Endothelial cell (in vitro differentiated cells): ENCODE measurements around the gene HABP2. TPM values are rescaled to one million over a fixed set of nuclear protein-coding genes. Genes with fewer than 3 reads are reported as not detected.

ENCODE experiments used
- DNase-seq: peaks from one replicate; pipeline ENCODE4 v3.0.0; 2021; ENCODE audit warnings: low spot score
- H3K27ac Mint-ChIP-seq: one replicate; pipeline ENCODE4 v1.8.0; 2021; ENCODE audit warnings: mixed read lengths, inconsistent platforms; ENCODE audit not compliant: unreplicated experiment
- H3K27me3 Mint-ChIP-seq: one replicate; pipeline ENCODE4 v1.8.0; 2021; ENCODE audit warnings: mild to moderate bottlenecking, moderate library complexity, mixed read lengths, inconsistent platforms; ENCODE audit not compliant: unreplicated experiment
- H3K36me3 Mint-ChIP-seq: one replicate; pipeline ENCODE4 v1.8.0; 2021; ENCODE audit warnings: mild to moderate bottlenecking, low read depth, mixed read lengths, inconsistent platforms; ENCODE audit not compliant: unreplicated experiment
- H3K4me1 Mint-ChIP-seq: one replicate; pipeline ENCODE4 v1.8.0; 2021; ENCODE audit warnings: mild to moderate bottlenecking, mixed read lengths, inconsistent platforms; ENCODE audit not compliant: unreplicated experiment
- H3K4me3 Mint-ChIP-seq: one replicate; pipeline ENCODE4 v1.8.0; 2021; ENCODE audit warnings: mild to moderate bottlenecking, mixed read lengths, inconsistent platforms; ENCODE audit not compliant: unreplicated experiment
- H3K9me3 Mint-ChIP-seq: one replicate; pipeline ENCODE4 v1.8.0; 2021; ENCODE audit warnings: mixed read lengths, inconsistent platforms; ENCODE audit not compliant: unreplicated experiment
- total RNA-seq: library from RNA; stranded (reverse); fragmentation: NEBNext Ultra II Directional; extraction: Animal tissue kit (Norgen Biotek cat#: 25700); gene quantifications from one replicate; pipeline ENCODE4 v1.2.1, GENCODE V29; 2021; ENCODE audit not compliant: unreplicated experiment
- TF ChIP-seq, protein P1 (sequence below): fragments of 200-600 bp; sonication (generic); IDR thresholded peaks from one replicate; pipeline ENCODE4 v1.5.0; 2021; ENCODE audit warnings: antibody characterized with exemption; ENCODE audit not compliant: unreplicated experiment

Gene HABP2
- total RNA-seq, 1 donor from 2014 or later, result not detected

DNA sequence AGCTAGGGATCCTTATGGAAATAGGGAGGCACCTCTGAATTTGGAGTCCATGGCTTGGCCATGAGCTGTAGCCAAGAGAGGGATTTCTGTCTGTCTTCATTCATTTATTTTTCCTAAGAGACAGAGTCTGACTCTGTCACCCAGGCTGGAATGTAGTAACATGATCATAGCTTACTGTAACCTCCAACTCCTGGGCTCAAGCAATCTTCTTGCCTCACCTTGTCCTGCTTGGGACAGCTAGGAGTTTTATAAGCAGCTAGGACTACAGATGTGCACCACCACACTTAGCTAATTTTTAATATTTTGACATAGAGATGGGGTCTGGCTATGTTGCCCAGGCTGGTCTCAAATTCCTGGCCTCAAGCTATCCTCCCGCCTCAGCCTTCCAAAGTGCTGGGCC, 8.5 kb upstream of the HABP2 start:
- Mint-ChIP-seq H3K36me3 (no peaks in the 10 kb centered on the region), H3K27me3 (peaks cover 4% of the 10 kb centered on the region), H3K4me1 (peaks cover 3% of the 10 kb centered on the region), H3K4me3 (no peak overlapping the region), H3K9me3 (no peaks in the 10 kb centered on the region), H3K27ac (no peak overlapping the region)
- TF ChIP-seq, protein P1, sequence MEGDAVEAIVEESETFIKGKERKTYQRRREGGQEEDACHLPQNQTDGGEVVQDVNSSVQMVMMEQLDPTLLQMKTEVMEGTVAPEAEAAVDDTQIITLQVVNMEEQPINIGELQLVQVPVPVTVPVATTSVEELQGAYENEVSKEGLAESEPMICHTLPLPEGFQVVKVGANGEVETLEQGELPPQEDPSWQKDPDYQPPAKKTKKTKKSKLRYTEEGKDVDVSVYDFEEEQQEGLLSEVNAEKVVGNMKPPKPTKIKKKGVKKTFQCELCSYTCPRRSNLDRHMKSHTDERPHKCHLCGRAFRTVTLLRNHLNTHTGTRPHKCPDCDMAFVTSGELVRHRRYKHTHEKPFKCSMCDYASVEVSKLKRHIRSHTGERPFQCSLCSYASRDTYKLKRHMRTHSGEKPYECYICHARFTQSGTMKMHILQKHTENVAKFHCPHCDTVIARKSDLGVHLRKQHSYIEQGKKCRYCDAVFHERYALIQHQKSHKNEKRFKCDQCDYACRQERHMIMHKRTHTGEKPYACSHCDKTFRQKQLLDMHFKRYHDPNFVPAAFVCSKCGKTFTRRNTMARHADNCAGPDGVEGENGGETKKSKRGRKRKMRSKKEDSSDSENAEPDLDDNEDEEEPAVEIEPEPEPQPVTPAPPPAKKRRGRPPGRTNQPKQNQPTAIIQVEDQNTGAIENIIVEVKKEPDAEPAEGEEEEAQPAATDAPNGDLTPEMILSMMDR, result no peak
- DNase-seq, result no peak

DNA sequence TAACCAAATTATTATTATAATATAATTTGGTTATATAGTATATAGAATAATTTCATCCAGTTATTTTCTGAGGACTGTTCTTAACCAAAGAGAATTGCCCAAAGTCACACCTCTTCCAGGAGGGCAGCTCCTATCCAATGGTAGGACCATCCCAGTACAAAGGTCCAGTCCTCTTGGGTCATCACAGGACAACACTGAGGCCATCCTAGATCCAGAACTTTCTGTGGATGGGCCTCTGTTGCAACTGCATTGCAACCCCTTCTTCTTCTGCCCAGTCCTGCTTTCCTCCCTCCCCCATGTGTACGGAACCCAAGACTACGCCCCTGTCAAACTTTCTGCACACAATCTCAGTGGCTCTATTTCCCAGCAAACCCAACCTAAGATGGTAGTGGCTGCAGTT, 5.4 kb upstream of the HABP2 start:
- peaks cover 4% of the 10 kb centered on the region for H3K27me3 Mint-ChIP-seq
- H3K36me3 Mint-ChIP-seq, result no peaks in the 10 kb centered on the region
- no peak overlapping the region for H3K27ac Mint-ChIP-seq
- H3K4me3 Mint-ChIP-seq, result no peak overlapping the region
- H3K4me1 Mint-ChIP-seq, result peaks cover 8% of the 10 kb centered on the region
- H3K9me3 Mint-ChIP-seq, result no peaks in the 10 kb centered on the region
- DNase-seq, result no peak
- TF ChIP-seq, protein P1, result no peak

DNA sequence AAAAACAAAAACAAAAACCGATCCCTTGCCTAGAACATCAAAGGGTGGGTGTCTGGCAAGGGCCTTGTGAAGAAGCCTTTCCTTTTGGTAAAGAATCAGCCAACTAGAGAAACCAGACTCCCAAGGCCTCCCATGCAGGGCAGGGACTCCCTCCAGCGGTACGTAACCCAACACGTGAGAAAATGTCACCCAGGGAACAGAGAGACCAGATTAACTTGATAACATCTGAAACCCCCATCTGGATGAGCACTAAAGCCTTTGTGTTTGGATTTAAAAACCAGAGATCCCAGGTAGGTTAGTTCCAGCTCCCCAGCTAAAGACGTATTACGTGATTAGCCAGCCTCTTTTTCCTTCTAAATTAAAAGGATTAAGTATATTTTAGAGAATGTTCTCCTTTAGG, 3.0 kb upstream of the HABP2 start:
- Mint-ChIP-seq H3K36me3 (no peaks in the 10 kb centered on the region), H3K27ac (no peak overlapping the region), H3K4me1 (peaks cover 8% of the 10 kb centered on the region), H3K9me3 (no peaks in the 10 kb centered on the region), H3K4me3 (no peak overlapping the region), H3K27me3 (peaks cover 4% of the 10 kb centered on the region)
- TF ChIP-seq, protein P1, result no peak
- no peak for DNase-seq

DNA sequence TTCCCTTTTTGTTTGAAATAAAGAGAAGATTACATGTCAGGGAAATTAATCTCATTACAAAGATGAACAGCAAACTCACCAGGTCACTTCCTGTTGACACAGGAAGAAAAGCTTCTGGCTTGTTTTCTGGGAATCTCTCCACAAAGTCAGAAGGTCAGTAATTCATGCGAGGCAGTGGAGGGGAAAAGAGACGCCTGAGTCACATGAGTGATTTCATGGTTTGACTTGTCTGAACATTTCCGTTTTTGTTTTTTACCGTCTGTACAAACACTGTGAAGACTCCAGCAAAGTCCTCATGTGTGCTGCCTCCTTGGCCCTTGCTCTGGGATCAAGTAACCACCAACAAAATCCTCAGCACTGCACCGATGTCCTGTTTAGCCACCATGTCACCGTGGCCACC, 2.5 kb upstream of the HABP2 start:
- peaks cover 2% of the 10 kb centered on the region for H3K27me3 Mint-ChIP-seq
- H3K4me1 Mint-ChIP-seq, result peaks cover 8% of the 10 kb centered on the region
- no peak overlapping the region for H3K27ac Mint-ChIP-seq
- H3K9me3 Mint-ChIP-seq, result no peaks in the 10 kb centered on the region
- H3K4me3 Mint-ChIP-seq, result no peak overlapping the region
- TF ChIP-seq, protein P1, result no peak
- DNase-seq, result no peak
- no peaks in the 10 kb centered on the region for H3K36me3 Mint-ChIP-seq

DNA sequence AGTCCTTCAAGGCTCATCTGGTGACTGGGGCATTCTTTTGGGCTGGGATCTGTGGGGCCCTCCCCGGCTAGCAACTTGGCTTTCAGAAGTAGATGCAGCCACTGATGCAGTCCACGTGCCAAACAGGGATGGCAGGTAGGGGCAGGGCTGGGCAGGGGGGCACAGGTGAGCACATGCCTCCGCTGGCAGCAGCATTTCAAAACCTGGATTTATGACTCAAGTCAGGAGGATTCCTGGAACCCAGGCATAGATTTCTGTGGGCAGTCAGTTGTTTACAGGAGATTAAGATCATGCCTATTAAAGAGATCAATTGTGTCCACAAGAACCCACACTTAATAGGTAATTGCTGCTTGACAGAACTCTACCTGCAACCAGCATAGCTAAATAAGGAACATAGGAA, 839 bp upstream of the HABP2 start:
- DNase-seq, result no peak
- Mint-ChIP-seq H3K36me3 (no peaks in the 10 kb centered on the region), H3K4me3 (no peak overlapping the region), H3K4me1 (peaks cover 8% of the 10 kb centered on the region), H3K9me3 (no peaks in the 10 kb centered on the region), H3K27ac (no peak overlapping the region), H3K27me3 (peaks cover 2% of the 10 kb centered on the region)
- TF ChIP-seq, protein P1, result no peak
